Calu3 (cell line): ENCODE data around the gene PRR15L. TPM values are rescaled to one million over a fixed set of nuclear protein-coding genes. Genes with fewer than 3 reads are reported as not detected.

ENCODE experiments used
- BruUV-seq: library from RNA; stranded (reverse); fragments of 400-500 nt; replicated peaks from 2 replicates; lab custom pipeline; 2021; lab: Mats Ljungman, UMichigan
- CTCF ChIA-PET: fragments of 300-600 bp; sonication (Branson Sonifier 250); formaldehyde crosslinking; loops from one replicate; lab custom pipeline; 2022; ENCODE audit warnings: antibody characterized with exemption; lab: Charles Lee
- DNase-seq: peaks from one replicate; pipeline ENCODE4 v3.0.0; 2022
- H3K27ac Mint-ChIP-seq: one replicate; pipeline ENCODE4 v1.8.0; 2022; ENCODE audit warnings: mixed read lengths; ENCODE audit not compliant: unreplicated experiment
- H3K27me3 Mint-ChIP-seq: one replicate; pipeline ENCODE4 v1.8.0; 2022; ENCODE audit warnings: mixed read lengths; ENCODE audit not compliant: unreplicated experiment
- H3K36me3 Mint-ChIP-seq: one replicate; pipeline ENCODE4 v1.8.0; 2022; ENCODE audit warnings: mild to moderate bottlenecking, moderate library complexity, mixed read lengths; ENCODE audit not compliant: insufficient read depth, unreplicated experiment
- H3K4me1 Mint-ChIP-seq: one replicate; pipeline ENCODE4 v1.8.0; 2022; ENCODE audit warnings: mild to moderate bottlenecking, low read depth, mixed read lengths; ENCODE audit not compliant: unreplicated experiment
- H3K4me3 Mint-ChIP-seq: one replicate; pipeline ENCODE4 v1.8.0; 2022; ENCODE audit warnings: mild to moderate bottlenecking, low read depth, moderate library complexity, mixed read lengths; ENCODE audit not compliant: unreplicated experiment
- H3K9me3 Mint-ChIP-seq: one replicate; pipeline ENCODE4 v1.8.0; 2022; ENCODE audit warnings: low read depth, mixed read lengths; ENCODE audit not compliant: unreplicated experiment
- CTCF ChIP-seq: fragments of 200-600 bp; IDR thresholded peaks from one replicate; pipeline ENCODE4 v1.8.0; 2022; ENCODE audit warnings: antibody characterized with exemption; ENCODE audit not compliant: unreplicated experiment
- intact Hi-C: fragments of 100-400 bp; cut with micrococcal nuclease; formaldehyde crosslinking; loops from one replicate; pipeline ENCODE4 v1.10.0; 2022; ENCODE audit not compliant: unreplicated experiment
- total RNA-seq: library from RNA; stranded (reverse); gene quantifications from 2 replicates; pipeline ENCODE4 v1.2.3, GENCODE V29; 2022

Gene PRR15L
- total RNA-seq, 1 experiment from 2014 or later: 30.2 TPM

GRCh38 chr17:47993031-47993564 is 35.4 kb upstream of the PRR15L start:
- no TSS peak for BruUV-seq
- CTCF ChIA-PET: interaction anchor here (0.6 kb wide), 1 partner anchor 61 kb away, joined by 4 read pairs; no protein-coding TSS in a partner anchor
- no peaks in the 10 kb centered on the region for H3K36me3 Mint-ChIP-seq

GRCh38 chr17:47992216-47992615 is 34.5 kb upstream of the PRR15L start:
- Mint-ChIP-seq H3K27ac (no peak overlapping the region), H3K4me1 (peaks cover 12% of the 10 kb centered on the region), H3K36me3 (peaks cover 2% of the 10 kb centered on the region), H3K9me3 (no peaks in the 10 kb centered on the region), H3K27me3 (no peaks in the 10 kb centered on the region), H3K4me3 (no peak overlapping the region)
- CTCF ChIA-PET: no interaction called here
- no peak for DNase-seq
- no TSS peak for BruUV-seq
- no peak for TF ChIP-seq CTCF
- intact Hi-C loops: no loop called here

More at GRCh38 chr17:47993031-47993564, 35.4 kb upstream of the PRR15L start:
- Mint-ChIP-seq H3K9me3 (no peaks in the 10 kb centered on the region), H3K4me3 (no peak overlapping the region), H3K27ac (no peak overlapping the region), H3K4me1 (peaks cover 12% of the 10 kb centered on the region), H3K27me3 (no peaks in the 10 kb centered on the region)
- TF ChIP-seq CTCF: no peak
- intact Hi-C loops: no loop called here
- DNase-seq: no peak

- Mint-ChIP-seq H3K36me3 (peaks cover 13% of the 10 kb centered on the region), H3K9me3 (no peaks in the 10 kb centered on the region), H3K4me1 (peaks cover 12% of the 10 kb centered on the region), H3K27me3 (no peaks in the 10 kb centered on the region), H3K4me3 (no peak overlapping the region), H3K27ac (no peak overlapping the region)
- no peak for TF ChIP-seq CTCF
- no TSS peak for BruUV-seq
- no peak for DNase-seq
- intact Hi-C loops: no loop called here
- CTCF ChIA-PET: no interaction called here
Observed at GRCh38 chr17:47990962-47991731, 33.5 kb upstream of the PRR15L start.

GRCh38 chr17:47989700-47990099 is 32.0 kb upstream of the PRR15L start:
- Mint-ChIP-seq H3K27ac (no peak overlapping the region), H3K4me1 (peaks cover 12% of the 10 kb centered on the region), H3K4me3 (no peak overlapping the region), H3K36me3 (peaks cover 26% of the 10 kb centered on the region), H3K27me3 (no peaks in the 10 kb centered on the region), H3K9me3 (no peaks in the 10 kb centered on the region)
- no TSS peak for BruUV-seq
- no peak for DNase-seq
- no peak for TF ChIP-seq CTCF
- CTCF ChIA-PET: interaction anchor here (1.0 kb wide), 1 partner anchor 11 kb away, joined by 4 read pairs; no protein-coding TSS in a partner anchor
- intact Hi-C loops: no loop called here
